Hepatocyte (in vitro differentiated cells): ENCODE results near the gene HCST. TPM values are rescaled to one million over a fixed set of nuclear protein-coding genes. Genes with fewer than 3 reads are reported as not detected.

Source experiments
- DNase-seq: peaks from one replicate; pipeline ENCODE4 v3.0.0-alpha.2; 2016; ENCODE audit warnings: low spot score
- H2AFZ ChIP-seq: fragments of 200-600 bp; sonication (generic); 2 replicates; pipeline ENCODE4 v1.6.0; 2016; ENCODE audit warnings: antibody characterized with exemption, mild to moderate bottlenecking
- H3K27ac ChIP-seq: fragments of 200-600 bp; sonication (generic); 2 replicates; pipeline ENCODE4 v1.5.1; 2016; ENCODE audit warnings: mild to moderate bottlenecking
- H3K27me3 ChIP-seq: fragments of 200-600 bp; sonication (generic); 2 replicates; pipeline ENCODE4 v1.6.1; 2016
- H3K36me3 ChIP-seq: fragments of 200-600 bp; sonication (generic); replicated peaks from 2 replicates; pipeline ENCODE4 v1.5.1; 2016; ENCODE audit warnings: low read depth; ENCODE audit not compliant: insufficient read depth
- H3K4me1 ChIP-seq: fragments of 200-600 bp; sonication (generic); 2 replicates; pipeline ENCODE4 v1.5.1; 2016; ENCODE audit warnings: mild to moderate bottlenecking, moderate library complexity; ENCODE audit not compliant: insufficient read depth
- H3K4me2 ChIP-seq: fragments of 200-600 bp; sonication (generic); 2 replicates; pipeline ENCODE4 v1.6.0; 2016
- H3K4me3 ChIP-seq: fragments of 200-600 bp; sonication (generic); 2 replicates; pipeline ENCODE4 v1.5.1; 2016; ENCODE audit warnings: mild to moderate bottlenecking
- H3K79me2 ChIP-seq: fragments of 200-600 bp; sonication (generic); 2 replicates; pipeline ENCODE4 v1.6.0; 2017; ENCODE audit warnings: mild to moderate bottlenecking
- H3K9me2 ChIP-seq: fragments of 200-600 bp; sonication (generic); replicated peaks from 2 replicates; pipeline ENCODE4 v1.6.0; 2017; ENCODE audit warnings: mild to moderate bottlenecking; ENCODE audit not compliant: insufficient read depth
- H3K9me3 ChIP-seq: fragments of 200-600 bp; sonication (generic); 2 replicates; pipeline ENCODE4 v1.5.1; 2016; ENCODE audit warnings: low read depth, mild to moderate bottlenecking
- H4K20me1 ChIP-seq: fragments of 200-600 bp; sonication (generic); 2 replicates; pipeline ENCODE4 v1.6.0; 2016; ENCODE audit warnings: mild to moderate bottlenecking; ENCODE audit not compliant: insufficient read depth, poor library complexity, severe bottlenecking
- EZH2 ChIP-seq: fragments of 200-600 bp; sonication (generic); IDR thresholded peaks from 2 replicates; pipeline ENCODE4 v1.6.1; 2016; ENCODE audit warnings: antibody characterized with exemption, mild to moderate bottlenecking, borderline replicate concordance
- EZH2phosphoT487 ChIP-seq: fragments of 200-600 bp; sonication (generic); IDR thresholded peaks from one replicate; pipeline ENCODE4 v1.6.1; 2018; ENCODE audit warnings: antibody characterized with exemption, mild to moderate bottlenecking, low read depth, moderate library complexity; ENCODE audit not compliant: unreplicated experiment, severe bottlenecking
- WGBS: methylation state at CpG from one replicate; pipeline ENCODE4 v1.1.6; 2016; ENCODE audit warnings: low lambda C conversion rate; ENCODE audit errors: missing lambda C conversion rate; 5-methylcytosine and 5-hydroxymethylcytosine counted together
- polyA plus RNA-seq: library from polyadenylated mRNA; unstranded; fragments of >200 nt; fragmentation: Nextera tagmentation; extraction: Ambion mirVana; gene quantifications from 2 replicates; pipeline ENCODE4 v1.2.1, GENCODE V29; 2016
- total RNA-seq: library from RNA; depleted of rRNA; stranded (reverse); fragments of >200 nt; gene quantifications from 2 replicates; pipeline ENCODE4 v1.2.3, GENCODE V29; 2014
- TF ChIP-seq, protein P1 (sequence below): fragments of 200-600 bp; sonication (generic); IDR thresholded peaks from 2 replicates; pipeline ENCODE4 v1.5.1; 2016; ENCODE audit warnings: antibody characterized with exemption, mild to moderate bottlenecking; ENCODE audit not compliant: poor library complexity

HCST gene
- total and polyA plus RNA-seq, 2 experiments from 2014 or later, result 0.97 to 4.8 TPM

DNA sequence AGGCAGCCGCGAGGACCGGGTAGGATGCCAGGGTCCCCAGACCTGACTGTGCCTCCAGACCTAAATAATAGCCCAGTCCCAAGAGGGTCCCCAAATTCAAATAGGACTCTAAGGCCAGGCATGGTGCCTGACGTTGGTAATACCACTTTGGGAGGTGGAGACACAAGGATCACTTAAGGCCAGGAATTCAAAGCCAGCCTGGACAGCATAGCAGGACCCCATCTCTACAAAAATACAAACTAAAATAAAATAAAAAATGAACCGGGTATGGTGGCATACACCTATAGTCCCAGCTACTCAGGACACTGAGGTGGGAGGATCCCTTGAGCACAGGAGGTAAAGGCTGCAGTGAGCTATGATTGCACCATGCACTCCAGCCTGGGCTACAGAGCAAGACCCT lies 39.3 kb upstream of the HCST start:
- WGBS, result 93% methylated on average over 5 of the region's 5 CpGs
- no peak for DNase-seq
- Histone ChIP-seq H3K9me3 (no peaks in the 10 kb centered on the region), H3K79me2 (no peaks in the 10 kb centered on the region), H3K4me1 (no peaks in the 10 kb centered on the region), H2AFZ (no peak overlapping the region), H3K9me2 (no peaks in the 10 kb centered on the region), H3K27ac (no peak overlapping the region), H3K4me2 (no peak overlapping the region), H4K20me1 (no peaks in the 10 kb centered on the region), H3K4me3 (no peak overlapping the region), H3K36me3 (no peaks in the 10 kb centered on the region), H3K27me3 (peaks cover 47% of the 10 kb centered on the region)
- TF ChIP-seq EZH2, result no peak
- TF ChIP-seq, protein P1, sequence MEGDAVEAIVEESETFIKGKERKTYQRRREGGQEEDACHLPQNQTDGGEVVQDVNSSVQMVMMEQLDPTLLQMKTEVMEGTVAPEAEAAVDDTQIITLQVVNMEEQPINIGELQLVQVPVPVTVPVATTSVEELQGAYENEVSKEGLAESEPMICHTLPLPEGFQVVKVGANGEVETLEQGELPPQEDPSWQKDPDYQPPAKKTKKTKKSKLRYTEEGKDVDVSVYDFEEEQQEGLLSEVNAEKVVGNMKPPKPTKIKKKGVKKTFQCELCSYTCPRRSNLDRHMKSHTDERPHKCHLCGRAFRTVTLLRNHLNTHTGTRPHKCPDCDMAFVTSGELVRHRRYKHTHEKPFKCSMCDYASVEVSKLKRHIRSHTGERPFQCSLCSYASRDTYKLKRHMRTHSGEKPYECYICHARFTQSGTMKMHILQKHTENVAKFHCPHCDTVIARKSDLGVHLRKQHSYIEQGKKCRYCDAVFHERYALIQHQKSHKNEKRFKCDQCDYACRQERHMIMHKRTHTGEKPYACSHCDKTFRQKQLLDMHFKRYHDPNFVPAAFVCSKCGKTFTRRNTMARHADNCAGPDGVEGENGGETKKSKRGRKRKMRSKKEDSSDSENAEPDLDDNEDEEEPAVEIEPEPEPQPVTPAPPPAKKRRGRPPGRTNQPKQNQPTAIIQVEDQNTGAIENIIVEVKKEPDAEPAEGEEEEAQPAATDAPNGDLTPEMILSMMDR, result no peak
- no peak for TF ChIP-seq EZH2phosphoT487

- WGBS, result 2% methylated on average over 24 of the region's 60 CpGs
- Histone ChIP-seq H3K27ac (no peak within 1 kb of the TSS), H3K27me3 (peaks cover 12% of the 10 kb centered on the region)
Observed at GRCh38 chr19:35868172-35868822, 34.0 kb upstream of the HCST start, which contains the start of gene APLP1. Gene APLP1 (plus strand): TSS chr19:35868574. CDS start chr19:35868637, 63 bp downstream.

DNA sequence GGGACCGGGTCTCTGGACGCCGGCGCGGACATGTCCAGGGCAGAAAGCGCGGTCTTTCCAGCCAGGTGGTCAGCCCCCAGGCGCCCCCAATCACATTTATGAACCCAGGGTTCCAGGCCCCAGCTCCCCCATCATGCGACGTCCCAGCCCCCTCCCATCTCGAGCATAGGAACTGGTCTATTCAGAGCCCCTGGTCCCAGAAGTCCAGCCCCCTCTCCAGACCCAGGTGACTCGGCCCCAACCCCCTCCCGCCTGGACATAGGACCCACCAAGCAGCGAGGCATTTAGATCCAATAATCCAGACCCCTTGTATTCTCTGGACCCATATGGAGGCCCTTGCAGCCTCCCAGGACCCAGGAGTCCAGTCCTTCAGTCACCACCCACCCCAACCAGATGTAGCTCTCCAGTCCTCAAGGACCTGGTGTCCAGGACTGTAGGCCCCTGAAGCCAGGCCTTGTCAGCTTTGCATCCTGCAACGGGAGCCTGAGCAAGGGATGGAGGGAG lies 33.5 kb upstream of the HCST start:
- no peaks in the 10 kb centered on the region for H3K9me3 ChIP-seq
- WGBS, result 4% methylated on average over 7 of the region's 15 CpGs
- H3K27ac ChIP-seq, result no peak overlapping the region
- H3K4me3 ChIP-seq, result peak overlapping the region; percentile 45
- peak overlapping the region; percentile 96 for H3K4me2 ChIP-seq
- DNase-seq, result no peak
- no peaks in the 10 kb centered on the region for H4K20me1 ChIP-seq
- H3K79me2 ChIP-seq, result no peaks in the 10 kb centered on the region
- H2AFZ ChIP-seq, result peak overlapping the region; percentile 26
- no peaks in the 10 kb centered on the region for H3K9me2 ChIP-seq
- H3K27me3 ChIP-seq, result peaks cover 12% of the 10 kb centered on the region
- TF ChIP-seq EZH2 (no peak), EZH2phosphoT487 (no peak)
- TF ChIP-seq, protein P1, result no peak
- H3K4me1 ChIP-seq, result peaks cover 17% of the 10 kb centered on the region
- H3K36me3 ChIP-seq, result no peaks in the 10 kb centered on the region

More at GRCh38 chr19:35868172-35868822, 34.0 kb upstream of the HCST start, which contains the start of gene APLP1:
- no peaks in the 10 kb centered on the region for H3K9me2 ChIP-seq
- H3K36me3 ChIP-seq, result no peaks in the 10 kb centered on the region
- no peaks in the 10 kb centered on the region for H4K20me1 ChIP-seq
- no peaks in the 10 kb centered on the region for H3K9me3 ChIP-seq
- peak within 1 kb of the TSS; percentile 26 for H2AFZ ChIP-seq
- TF ChIP-seq EZH2phosphoT487, result no peak
- TF ChIP-seq, protein P1, result no peak
- no peak for TF ChIP-seq EZH2
- peak within 1 kb of the TSS; percentile 96 for H3K4me2 ChIP-seq
- peaks cover 17% of the 10 kb centered on the region for H3K4me1 ChIP-seq
- peak within 1 kb of the TSS; percentile 45 for H3K4me3 ChIP-seq
- H3K79me2 ChIP-seq, result no peaks in the 10 kb centered on the region
- DNase-seq, result peak; percentile 85
